ENCODE results near the gene NTN4.

Gene NTN4

DNA sequence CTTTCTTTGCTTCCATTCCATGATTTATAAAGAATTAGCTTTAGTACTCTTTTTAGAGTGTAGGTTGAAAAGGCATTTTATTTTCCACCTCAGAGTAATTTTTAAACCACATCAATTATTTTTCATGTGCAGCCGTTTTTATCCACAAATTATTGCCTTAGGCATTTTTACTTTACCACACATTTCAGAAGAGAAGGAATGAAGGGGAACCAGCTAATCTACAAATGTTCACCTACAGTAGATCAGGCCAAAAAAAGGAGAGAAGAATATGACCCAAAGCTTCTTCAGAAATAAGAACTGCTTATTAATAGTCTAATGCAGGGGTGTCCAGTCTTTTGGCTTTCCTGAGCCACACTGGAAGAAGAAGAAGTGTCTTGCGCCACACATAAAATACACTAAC lies 19.8 kb upstream of the NTN4 start:
- TF ChIP-seq JUND (IDR thresholded peaks at IDR 0.05; ENCODE audit: low read depth), result no peak
- peak in 1 of 2 experiments; percentile 60 for DNase-seq (ENCODE audit: low read depth in 1 of 2, low spot score in 1 of 2)
- in situ Hi-C loops (cut with HindIII; ENCODE audit: low pct_unique_long_range_greater_than_20kb, low sequenced_read_pairs), result no loop called here

- no peak for TF ChIP-seq JUND (IDR thresholded peaks at IDR 0.05; ENCODE audit: low read depth)
- no peak for DNase-seq (ENCODE audit: low read depth in 1 of 2, low spot score in 1 of 2)
- in situ Hi-C loops (cut with HindIII; ENCODE audit: low pct_unique_long_range_greater_than_20kb, low sequenced_read_pairs), result no loop called here
These were observed 18.6 kb upstream of the NTN4 start for GRCh38 chr12:95809000-95809680.

DNA sequence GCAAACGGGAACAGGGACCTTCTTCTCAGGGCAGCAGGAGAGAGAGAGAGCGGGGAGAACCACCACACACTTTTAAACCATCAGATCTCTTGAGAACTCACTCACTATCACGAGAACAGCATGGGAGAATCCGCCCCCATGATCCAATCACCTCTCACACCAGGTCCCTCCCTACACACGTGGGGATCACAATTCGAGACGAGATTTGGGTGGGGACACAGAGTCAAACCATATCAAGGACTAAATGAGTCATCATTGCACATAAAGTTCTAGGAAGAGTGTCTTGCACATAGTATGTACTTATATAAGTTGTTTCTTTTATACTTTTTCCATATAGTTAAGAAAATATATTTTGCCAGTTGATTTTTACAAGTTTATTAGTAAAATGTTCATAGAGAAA lies 17.6 kb upstream of the NTN4 start:
- no peak for DNase-seq (ENCODE audit: low read depth in 1 of 2, low spot score in 1 of 2)
- no peak for TF ChIP-seq JUND (IDR thresholded peaks at IDR 0.05; ENCODE audit: low read depth)
- in situ Hi-C loops (cut with HindIII; ENCODE audit: low pct_unique_long_range_greater_than_20kb, low sequenced_read_pairs), result no loop called here

DNA sequence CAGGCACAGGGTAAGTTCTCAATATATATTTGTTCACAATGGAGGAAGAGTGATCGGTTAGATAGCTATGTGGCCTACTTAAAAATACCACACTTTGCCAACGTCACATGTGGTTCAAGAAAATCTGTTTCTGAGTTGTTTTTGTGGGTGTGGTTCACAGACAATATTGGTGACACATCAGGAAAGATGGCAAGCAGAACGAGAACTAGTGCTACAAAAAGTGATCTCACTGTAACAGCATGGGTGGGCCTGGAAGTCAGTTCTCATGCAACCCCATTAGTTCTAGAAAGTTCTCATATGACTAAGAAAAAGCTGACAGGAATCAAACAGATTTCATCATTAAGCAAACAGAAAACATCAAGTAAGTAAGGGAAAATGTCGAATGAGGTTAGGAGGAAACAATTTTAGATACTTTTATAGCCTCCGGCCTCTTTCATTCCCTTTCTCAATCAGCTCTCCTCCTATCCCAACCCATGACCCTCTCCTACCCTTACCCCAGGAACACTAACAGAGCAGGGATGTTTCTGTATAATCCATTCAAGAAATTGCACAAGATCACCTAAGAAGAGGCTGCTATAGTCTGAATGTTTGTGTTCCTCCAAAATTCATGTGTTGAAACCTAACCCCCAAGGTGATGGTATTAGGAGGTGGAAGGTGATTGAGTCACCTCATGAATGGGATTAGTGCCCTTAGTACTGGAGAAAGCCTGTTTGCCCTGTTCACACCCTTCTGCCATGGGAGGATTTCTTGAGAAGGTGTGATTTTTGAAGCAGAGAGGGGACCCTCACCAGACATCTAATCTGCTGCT lies 15.5 kb upstream of the NTN4 start:
- peak in 1 of 2 experiments; percentile 51 for DNase-seq (ENCODE audit: low read depth in 1 of 2, low spot score in 1 of 2)
- in situ Hi-C loops (cut with HindIII; ENCODE audit: low pct_unique_long_range_greater_than_20kb, low sequenced_read_pairs), result no loop called here
- no peak for TF ChIP-seq JUND (IDR thresholded peaks at IDR 0.05; ENCODE audit: low read depth)

GRCh38 chr12:95804291-95804690 lies 13.7 kb upstream of the NTN4 start:
- no peak for DNase-seq (ENCODE audit: low read depth in 1 of 2, low spot score in 1 of 2)
- in situ Hi-C loops (cut with HindIII; ENCODE audit: low pct_unique_long_range_greater_than_20kb, low sequenced_read_pairs), result no loop called here

GRCh38 chr12:95803817-95804216 lies 13.3 kb upstream of the NTN4 start:
- no peak for DNase-seq (ENCODE audit: low read depth in 1 of 2, low spot score in 1 of 2)
- no peak for TF ChIP-seq JUND (IDR thresholded peaks at IDR 0.05; ENCODE audit: low read depth)
- in situ Hi-C loops (cut with HindIII; ENCODE audit: low pct_unique_long_range_greater_than_20kb, low sequenced_read_pairs), result no loop called here

More at GRCh38 chr12:95804291-95804690, 13.7 kb upstream of the NTN4 start:
- TF ChIP-seq JUND (IDR thresholded peaks at IDR 0.05; ENCODE audit: low read depth), result no peak

DNA sequence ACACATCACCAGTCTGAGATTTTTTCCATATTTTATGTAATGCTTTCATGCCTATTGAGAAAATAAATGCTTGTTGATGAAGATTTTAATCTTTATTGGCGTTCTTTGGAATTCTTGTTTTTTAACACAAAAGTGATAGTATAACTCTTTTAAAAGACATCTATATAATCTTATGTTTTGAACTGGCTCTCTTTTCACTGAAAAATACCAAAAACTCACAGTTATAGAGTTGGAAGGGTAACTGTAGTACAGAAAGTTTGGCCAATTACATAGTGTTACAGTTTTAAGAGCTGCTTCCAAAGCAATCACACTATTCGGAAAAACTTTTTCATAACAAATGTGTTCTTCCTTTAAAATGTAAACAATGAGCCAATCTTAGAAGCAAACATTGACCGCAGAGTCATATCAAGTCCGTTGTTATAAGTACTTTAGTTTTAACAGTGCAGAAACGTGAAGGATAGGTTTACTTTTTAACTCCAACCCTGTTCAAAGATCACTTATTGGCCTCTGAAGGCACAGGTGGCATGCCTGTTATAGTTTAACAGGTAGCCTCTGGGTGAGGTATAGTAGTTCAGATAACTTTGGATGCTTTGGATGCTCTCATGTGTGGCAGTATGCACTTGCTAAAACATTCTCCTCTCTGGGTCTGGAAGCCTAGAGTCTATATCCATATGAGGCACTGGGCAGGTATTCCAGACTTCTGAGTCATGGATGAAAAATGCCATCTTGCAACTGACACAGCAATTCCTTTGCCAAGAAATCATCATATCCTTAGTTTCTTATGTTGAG lies 12.1 kb upstream of the NTN4 start:
- in situ Hi-C loops (cut with HindIII; ENCODE audit: low pct_unique_long_range_greater_than_20kb, low sequenced_read_pairs), result no loop called here
- peak; percentile 71; the same call in 1 of the 2 replicates for TF ChIP-seq JUND (IDR thresholded peaks at IDR 0.05; ENCODE audit: low read depth)
- peak in 1 of 2 experiments; percentile 80 for DNase-seq (ENCODE audit: low read depth in 1 of 2, low spot score in 1 of 2)

GRCh38 chr12:95796982-95797289 lies 6.4 kb upstream of the NTN4 start:
- no peak for TF ChIP-seq JUND (IDR thresholded peaks at IDR 0.05; ENCODE audit: low read depth)
- DNase-seq (ENCODE audit: low read depth in 1 of 2, low spot score in 1 of 2), result no peak
- in situ Hi-C loops (cut with HindIII; ENCODE audit: low pct_unique_long_range_greater_than_20kb, low sequenced_read_pairs), result no loop called here

- TF ChIP-seq JUND (IDR thresholded peaks at IDR 0.05; ENCODE audit: low read depth), result no peak
- no peak for DNase-seq (ENCODE audit: low read depth in 1 of 2, low spot score in 1 of 2)
- in situ Hi-C loops (cut with HindIII; ENCODE audit: low pct_unique_long_range_greater_than_20kb, low sequenced_read_pairs), result no loop called here
These were observed 5.8 kb upstream of the NTN4 start for GRCh38 chr12:95796225-95796981.

GRCh38 chr12:95790917-95791849 lies 619 bp upstream of the NTN4 start:
- in situ Hi-C loops (cut with HindIII; ENCODE audit: low pct_unique_long_range_greater_than_20kb, low sequenced_read_pairs), result no loop called here
- peak in 1 of 2 experiments; percentile 46 for DNase-seq (ENCODE audit: low read depth in 1 of 2, low spot score in 1 of 2)
- no peak for TF ChIP-seq JUND (IDR thresholded peaks at IDR 0.05; ENCODE audit: low read depth)

Measured in T47D (cell line).